Inflammatory macrophage treated with lipopolysaccharide for 1 hour (primary cell): ENCODE measurements around the gene L3MBTL4.
"Not testable (repeated sequence)": the region's sequence is repeated elsewhere in the genome, so short reads cannot be mapped to it uniquely, and the experiment has no call there.

ENCODE experiments used
- DNase-seq, 2 donors: peaks; one replicate each; pipeline ENCODE4 v3.0.0-alpha.2; 2020 to 2022

Gene L3MBTL4

DNA sequence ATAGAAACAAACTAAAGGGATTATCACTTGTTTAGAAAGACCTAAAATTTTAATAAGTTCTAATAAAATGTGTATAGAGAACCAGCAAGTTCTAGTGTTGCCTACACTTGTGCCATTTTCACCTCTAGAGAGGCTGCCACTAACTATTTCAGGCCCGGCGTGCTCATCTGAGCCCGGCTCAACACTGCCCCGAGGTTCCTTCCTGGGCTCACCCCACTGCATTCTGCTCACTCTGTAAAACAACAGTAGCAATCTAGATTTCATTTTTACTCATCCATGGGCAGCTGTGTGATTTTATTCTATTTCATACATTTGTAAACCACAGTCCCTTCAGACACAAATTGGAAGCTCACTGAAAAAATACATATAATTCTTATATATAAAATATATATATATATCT lies 253.2 kb downstream of the L3MBTL4 start:
- DNase-seq = no peak

DNA sequence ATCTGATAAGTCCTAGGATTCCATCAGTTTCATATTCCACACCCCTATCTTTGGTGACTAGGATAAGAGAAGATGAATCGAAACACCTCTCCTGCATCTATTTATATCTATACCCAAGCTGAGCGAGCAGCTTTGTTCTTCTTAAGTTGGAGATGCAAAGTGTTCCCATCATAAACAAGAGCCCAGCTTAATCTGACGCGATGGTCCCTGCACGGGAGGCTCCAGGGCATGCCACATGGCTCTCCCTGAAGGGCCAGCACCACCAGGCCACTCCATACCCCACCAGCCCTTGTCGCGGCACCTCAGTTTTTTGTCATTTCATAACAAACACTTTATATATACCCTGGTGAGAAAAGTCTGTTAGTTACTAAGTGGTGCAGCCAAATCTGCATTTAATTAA lies 255.3 kb downstream of the L3MBTL4 start:
- DNase-seq = no peak

DNA sequence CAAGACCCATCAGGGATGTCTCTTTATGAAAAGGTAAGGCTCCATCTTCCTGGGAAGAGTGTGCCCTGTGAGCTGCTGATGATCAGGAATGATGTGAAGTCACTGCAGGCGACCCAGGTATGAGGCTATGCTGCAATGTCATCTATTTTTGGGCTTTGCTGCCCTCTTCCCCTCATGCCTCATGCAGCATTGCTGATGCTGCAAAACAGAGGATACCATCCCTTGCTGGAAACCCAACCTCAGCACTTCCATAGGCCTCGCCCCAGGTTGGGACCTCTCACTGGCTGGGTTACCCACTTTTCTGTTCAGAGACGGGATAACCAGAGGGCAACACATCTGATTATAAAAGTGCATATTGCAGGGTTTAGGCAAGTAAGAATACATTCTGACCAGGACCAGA lies 255.8 kb downstream of the L3MBTL4 start:
- no peak for DNase-seq

DNA sequence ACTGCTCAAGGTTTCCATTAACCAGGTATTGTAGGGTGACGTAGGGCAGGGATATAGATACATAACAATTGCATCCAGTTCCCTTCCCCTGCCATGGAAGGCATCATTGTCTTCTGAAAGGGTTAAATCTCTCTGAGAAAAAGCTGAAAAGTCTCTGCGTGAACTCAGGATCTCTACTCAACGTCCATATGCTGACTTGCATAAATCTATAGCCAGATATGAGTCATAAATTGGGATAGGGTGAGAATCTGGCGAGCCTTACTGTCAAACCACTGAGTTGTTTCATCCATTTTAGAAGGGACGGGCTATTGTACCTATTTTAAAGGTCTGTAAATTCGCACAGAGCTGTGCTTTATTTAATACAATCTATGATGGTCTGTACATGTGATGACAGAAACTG lies 258.3 kb downstream of the L3MBTL4 start:
- no peak for DNase-seq

DNA sequence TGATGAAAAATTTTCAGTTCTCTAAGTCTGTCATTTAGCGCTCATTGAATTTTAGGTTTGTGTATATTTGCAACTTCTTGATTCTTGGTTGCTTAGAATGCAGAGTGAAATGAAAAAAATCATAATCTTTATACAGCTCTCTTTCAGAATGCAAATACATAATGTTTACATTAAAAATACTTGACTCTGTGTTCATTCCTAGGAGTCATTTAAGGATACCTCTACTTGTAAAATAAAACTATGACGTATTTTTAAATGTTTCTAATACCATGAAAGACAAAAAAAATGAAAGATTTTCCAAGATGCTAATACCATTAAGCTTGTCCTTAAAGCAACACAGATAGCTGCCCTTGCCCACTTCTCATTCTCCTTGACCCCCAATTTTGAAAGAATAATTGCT lies 259.0 kb downstream of the L3MBTL4 start:
- no peak for DNase-seq

DNA sequence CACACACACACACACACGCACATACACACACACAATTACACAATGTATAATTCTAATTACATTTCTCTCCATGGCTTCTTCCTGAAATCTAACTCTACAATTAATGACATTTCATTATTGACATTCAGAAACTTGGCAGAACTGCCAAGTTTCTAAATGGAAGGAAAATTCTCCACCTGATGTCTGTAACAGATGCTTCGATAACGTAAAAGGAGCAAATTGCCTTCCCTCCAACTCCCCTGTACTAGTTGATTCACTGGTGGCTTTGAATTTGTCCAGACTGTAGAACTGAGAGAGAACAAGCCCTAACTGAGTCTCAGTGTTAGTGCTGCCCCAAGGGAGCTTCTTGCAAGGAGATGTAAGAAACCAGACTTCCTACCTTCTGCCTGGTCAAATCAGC lies 264.3 kb downstream of the L3MBTL4 start:
- no peak for DNase-seq

DNA sequence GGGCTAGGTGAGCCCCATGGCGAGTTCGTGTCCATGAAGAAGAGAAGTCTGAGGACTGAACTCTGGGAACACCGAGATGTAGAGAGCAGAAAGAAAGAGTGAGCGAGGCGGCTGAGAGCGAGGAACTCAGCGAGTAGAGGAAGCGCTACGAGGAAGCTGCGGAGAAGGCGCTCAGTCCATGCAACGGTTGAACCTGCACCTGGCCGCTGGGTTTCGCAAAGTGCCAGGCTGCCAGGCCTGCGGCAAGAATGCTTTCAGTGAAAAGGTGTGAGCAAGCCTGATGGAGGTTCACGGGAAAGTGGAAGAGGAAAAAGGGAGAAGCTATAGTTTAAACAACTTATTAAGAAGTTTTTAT lies 268.4 kb downstream of the L3MBTL4 start:
- no peak for DNase-seq

DNA sequence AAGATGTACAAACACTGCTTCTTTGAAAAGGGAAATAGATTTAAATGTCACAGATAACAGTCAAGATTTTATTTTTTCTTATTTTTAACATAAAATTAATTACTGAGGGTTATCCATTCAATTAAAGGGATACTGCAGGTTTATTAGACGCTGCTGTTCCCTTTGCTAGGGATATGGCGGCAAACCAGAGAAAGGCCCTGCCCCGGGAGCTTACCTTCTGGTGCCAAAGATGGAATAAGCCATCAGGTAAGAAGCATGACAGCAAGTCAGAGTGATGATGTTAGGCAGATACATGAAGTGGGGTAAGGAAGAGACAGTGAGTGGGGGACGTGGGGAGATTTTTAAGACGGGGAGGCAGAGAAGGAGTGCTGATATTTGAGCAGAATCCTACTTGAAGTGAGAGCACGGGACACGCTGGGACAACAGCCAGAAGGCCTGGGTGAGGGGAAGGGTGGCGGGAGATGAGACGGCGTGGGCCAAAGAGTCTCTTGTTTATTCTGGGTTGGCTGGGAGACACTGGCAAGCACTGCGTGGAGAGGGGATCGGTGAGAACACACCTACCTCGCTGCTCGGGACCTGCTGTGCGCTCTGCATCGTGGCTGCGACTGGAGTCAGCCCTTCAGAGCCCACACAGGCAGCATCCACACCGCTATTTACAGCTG lies 268.9 kb downstream of the L3MBTL4 start:
- DNase-seq = no peak

DNA sequence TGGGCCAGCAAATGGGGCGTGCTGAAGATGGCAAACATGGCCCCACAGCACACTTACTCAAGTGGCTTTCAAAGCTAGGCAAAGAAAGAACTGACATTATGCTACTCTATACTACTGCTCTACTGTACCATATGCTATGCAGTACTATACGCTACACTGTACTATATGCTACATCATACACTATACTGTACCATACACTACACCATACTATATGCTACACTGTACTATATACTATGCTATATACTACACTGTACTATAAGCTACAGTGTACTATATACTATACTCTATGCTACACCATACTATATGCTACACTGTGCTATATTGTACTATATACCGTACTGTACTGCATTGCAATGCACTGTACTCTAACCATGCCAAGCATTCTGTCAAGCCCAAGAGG lies 275.7 kb downstream of the L3MBTL4 start:
- no peak for DNase-seq

DNA sequence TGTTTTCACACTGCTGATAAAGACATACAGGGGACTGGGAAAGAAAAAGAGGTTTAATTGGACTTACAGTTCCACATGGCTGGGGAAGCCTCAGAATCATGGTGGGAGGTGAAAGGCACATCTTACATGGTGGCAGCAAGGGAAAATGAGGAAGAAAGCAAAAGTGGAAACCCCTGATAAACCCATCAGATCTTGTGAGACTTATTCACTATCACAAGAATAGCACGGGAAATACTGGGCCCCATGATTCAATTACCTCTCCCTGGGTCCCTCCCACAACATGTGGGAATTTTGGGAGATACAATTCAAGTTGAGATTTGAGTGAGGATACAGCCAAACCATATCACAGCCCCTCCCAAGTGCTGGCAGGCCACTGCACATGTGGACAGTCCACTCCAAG lies 278.8 kb downstream of the L3MBTL4 start:
- DNase-seq = peak; percentile 16 to 62

DNA sequence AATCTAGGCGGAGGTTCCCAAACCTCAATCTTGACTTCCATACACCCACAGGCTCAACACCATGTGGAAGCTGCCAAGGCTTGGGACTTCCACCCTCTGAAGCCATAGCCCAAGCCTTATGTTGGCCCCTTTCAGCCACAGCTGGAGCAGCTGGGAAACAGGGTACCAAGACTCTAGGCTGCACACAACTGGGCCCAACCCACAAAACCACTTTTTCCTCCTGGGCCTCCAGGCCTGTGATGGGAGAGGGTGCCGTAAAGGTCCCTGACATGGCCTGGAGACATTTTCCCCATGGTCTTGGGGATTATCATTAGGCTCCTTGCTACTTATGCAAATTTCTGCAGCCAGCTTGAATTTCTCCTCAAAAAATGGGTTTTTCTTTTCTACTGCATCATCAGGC lies 279.7 kb downstream of the L3MBTL4 start:
- not testable (repeated sequence) for DNase-seq

DNA sequence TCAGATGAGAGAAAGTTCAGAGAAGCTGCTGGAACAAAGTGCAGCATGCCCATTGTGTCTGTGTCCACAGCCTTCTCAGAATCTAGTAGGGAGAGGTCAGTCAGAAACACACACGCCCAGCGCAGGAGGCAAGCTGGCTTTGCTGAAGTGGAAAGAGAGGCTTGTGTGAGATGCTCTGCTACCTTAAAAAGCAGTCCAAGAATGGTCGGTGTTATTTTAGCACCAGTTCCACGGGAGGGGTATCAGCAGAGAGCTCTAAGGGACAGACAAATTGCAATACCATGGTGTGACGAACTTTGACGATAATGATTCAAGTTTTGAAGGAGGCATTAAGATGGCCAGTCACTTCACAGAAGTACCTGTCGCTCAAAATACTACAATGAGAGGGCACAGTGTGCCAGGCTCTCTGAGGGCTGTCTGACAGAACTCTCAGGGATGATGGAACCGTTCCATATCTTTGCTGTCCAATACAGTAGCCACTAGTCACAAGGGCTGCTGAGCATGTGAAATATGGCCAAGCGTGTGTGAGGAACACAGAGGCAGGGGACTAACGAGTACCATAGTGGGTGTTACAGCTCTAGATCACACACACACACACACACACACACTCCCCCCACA lies 281.9 kb downstream of the L3MBTL4 start:
- DNase-seq = no peak

DNA sequence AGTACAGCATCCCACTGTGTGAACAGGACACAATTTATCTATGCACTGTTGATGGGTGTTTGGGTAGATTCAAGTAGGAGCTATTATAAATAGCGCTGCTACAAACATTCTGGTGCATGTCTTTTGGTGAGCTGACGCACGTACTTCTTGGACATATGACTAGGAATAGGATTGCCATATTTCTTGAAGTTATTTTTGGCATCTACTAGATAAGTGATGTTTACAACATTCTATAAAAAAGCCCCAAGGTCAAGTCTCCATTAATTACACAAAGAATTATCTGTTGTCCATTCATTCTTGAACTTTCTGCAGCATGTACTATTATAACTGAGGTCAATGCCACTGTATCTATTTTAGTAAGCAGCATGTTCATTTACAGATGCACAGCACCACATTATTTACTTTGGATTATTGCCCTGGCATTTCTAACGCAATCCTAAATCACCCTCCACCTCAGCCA lies 293.9 kb downstream of the L3MBTL4 start:
- DNase-seq = no peak

DNA sequence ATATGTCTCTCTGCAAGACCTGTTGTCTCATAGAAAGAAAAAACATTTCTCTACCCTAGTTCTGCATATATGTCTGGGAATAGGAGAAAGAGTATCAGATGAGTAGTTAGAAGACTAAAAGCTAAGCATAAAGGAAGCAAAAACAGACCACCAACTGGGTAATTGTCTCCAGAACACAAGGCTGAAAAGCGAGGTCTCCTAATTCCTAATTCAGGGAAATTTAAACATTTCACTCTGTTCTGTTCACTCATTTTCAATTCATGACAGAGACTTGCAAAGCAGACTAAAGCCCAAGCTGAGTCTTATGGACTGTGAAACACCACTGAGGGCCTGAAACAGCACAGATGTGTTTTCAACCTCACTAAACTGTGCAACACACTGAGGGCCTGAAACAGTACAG lies 294.9 kb downstream of the L3MBTL4 start:
- no peak for DNase-seq

DNA sequence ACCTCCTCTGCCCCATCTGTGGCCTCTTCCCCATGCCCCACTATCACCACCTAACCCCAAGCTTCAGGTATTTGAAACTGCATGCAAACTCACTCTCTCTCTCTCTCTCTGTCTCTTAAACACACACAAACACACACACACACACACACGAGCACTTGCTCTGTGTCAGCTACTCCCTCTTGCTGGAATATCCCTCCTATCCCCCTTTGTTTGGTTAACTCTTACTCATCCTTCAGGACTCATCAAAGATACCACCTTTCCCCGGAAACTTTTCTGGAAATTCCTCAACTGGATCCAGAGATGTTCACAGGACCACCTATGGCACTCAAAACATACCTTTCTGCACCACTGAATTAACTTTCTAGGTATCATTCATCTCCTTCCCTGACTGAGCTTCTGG lies 296.6 kb downstream of the L3MBTL4 start:
- DNase-seq = no peak

DNA sequence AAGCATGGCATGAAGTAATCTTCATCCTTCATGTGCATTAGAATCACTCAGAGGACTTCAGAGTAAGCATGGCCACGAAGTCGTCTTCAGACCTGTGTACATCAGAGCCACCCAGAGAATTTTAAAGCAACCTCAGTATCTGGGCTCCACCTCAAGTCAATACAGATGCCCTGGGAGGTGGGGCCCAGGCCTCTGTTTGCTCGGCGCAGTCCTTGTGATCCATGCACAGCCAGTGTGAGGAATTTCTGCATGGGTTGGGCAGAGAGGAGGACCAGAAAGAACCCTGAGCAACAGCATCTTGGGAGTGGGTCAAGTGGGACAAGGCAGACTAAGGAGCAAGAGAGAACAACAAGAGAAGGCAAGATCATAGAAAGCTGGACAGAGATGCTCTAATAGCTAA lies 299.0 kb downstream of the L3MBTL4 start:
- no peak for DNase-seq

DNA sequence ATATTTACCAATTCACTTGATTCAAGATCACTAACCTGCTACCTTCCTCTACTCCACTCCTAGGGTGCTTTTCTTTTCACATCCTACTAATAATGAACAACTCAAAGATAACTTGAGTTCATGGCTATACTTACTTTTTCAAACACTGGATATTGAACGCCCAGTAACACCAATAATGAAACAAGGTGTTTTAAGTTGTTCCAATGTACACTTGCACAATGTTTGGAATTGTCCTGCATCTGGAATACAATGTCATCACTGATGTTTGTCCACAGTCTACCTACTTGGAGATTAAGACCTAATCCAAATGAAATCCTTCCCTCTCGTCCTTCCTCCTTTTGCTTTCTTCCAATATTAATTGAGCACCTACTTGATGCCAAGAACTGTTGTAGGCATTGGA lies 301.1 kb downstream of the L3MBTL4 start:
- no peak for DNase-seq

DNA sequence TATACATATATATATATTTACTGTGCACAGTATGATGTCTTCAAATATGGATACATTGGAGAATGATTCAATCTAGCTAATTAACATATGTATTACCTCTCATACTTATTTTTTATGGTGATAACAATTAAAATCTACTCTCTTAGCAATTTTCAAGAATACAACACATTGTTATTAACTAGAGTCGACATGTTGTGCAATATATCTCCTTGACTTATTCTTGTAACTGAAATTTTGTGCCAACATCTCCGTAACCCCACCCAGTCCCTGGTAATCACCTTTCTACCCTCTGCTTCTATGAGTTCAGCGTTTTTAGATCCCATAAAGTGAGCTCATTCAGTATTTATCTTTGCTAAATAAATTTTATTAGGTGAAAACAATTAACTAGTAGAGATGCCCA lies 303.0 kb downstream of the L3MBTL4 start:
- no peak for DNase-seq

DNA sequence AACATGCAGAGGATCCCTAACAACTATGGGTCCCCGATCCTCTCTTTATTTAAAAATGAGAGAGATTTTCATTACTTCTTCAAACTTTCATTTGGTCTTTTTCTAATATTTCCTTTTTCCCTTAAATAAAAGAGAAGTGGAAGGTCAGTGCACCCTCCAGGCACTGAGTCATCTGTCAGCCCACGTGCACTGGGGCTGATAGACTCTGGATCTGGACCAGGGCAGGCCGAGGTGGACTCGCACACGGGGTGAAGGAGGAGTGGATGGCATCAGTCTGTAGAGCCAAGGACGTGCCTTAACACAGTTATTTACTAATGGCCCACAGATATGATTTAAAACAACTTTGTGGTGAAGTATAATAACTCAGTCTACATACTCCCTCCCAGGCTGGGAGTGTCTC lies 305.0 kb downstream of the L3MBTL4 start:
- peak; percentile 16 to 36 for DNase-seq

DNA sequence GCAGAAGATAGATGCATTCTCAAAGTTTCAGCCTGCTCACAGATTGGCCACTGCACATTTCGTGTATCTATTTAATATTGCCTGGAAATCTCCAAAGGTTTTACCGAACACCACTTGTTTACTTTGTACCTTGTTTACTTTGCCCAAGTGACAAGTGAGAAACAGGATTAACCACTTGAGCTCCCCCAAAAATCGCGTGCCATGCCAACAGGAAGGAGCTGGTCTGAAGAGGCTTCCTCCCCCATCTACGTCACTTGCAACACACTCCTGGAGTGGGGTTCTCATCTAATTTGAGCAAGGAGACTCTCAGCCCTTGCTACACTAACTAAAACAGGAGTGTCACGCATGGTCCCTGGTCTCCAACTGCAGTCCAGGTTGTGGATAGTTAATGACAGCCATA lies 306.9 kb downstream of the L3MBTL4 start:
- no peak for DNase-seq

DNA sequence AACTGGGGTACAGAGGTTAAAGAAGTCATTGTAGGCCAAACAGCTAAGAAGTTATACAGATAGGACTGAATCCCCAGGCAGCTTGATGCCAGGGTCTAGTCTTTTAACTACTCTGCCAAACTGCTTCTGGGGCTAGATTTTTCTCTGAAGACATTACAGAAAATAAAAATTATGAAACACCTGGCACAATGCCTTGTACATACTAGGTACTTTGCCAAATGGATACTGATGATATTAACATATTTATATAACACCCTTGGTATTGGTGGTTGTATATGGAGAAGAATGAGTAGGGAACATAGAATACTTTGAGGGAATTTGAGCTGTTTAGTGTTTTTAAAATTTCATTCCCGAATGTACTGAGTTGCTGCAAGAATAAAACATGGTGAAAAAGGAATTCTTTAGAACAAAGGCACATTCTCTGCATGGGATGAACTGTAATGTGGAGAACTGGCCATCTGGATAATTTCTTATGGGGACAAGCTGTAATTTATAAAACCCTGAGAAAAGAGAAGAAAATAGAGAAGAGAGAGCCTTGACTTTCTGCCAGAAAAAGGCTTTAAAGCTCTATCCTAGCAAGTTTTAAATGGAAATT lies 308.5 kb downstream of the L3MBTL4 start:
- no peak for DNase-seq

DNA sequence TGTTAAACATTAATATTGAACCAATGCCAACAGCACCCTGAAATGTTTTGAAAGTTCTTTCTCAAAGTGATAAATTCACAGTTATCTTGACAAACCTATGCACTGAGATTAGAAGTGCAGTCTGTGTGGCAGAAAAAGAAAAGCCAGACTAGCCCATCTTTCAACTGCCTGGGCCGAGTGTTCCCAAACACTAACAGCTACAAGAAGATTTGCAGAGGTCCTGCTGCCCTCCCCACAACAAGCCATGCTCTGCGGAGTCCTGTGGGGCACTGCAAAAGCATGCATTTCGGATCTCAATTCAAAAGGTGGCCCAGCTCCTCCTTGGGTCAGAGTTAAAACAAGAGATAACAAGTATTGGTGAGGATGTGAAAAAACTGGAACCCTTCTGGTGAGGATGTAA lies 311.0 kb downstream of the L3MBTL4 start:
- no peak for DNase-seq

DNA sequence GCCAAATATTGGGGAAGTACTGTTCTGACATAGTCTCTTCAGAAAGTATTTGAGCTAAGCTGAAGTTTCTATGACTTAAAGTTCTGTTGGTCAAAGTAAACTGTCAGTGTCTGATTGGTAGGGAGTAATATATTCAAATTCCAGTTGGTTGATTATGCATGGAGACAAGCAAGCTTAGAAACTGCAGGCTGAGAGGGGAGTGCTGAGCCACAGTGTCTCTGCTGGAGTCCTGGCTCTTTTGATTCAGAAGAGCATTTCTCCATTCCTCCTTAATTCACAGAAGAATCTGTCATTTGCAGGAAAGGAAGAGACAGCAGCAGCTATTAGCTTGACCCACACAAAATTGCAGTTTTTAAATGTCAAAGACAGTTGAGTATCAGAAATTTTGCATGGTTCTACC lies 318.0 kb downstream of the L3MBTL4 start:
- DNase-seq = no peak

DNA sequence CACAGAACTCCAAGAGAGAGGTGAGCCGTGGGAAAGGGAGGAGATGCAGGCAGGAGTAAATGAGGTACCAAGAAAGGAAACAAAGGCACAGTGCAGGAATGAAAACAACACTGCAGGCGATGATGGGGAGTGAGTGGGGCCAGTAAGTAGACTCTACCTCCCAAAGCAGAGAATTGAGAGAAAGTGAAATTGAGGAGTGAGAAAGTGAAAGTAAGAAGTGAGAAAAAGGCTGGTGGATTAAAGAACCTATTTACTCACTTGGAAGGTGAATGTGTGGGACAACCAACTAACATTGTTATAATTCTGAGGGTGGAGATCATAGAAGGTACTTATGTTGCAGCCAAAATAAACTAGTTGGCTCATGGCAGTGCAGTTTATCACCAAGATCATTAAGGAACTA lies 326.3 kb downstream of the L3MBTL4 start:
- DNase-seq = no peak

DNA sequence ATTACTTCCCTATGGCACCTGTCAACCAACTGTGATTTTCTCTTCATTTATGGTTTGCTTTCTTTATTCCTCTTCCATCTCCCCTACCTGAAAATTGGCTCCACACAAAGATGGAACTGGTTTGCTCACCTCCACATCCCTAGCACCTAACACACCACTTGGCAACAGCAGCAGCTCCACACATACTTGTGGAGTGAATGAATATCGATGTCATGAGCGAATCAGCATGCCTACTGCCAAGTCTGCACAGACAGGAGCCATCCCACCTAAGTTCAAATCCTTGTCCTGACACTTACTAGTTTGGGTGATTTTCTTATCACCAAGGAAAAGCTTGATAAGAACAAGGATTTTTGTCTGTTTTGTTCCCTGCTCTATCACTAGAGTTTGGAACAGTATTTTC lies 328.0 kb downstream of the L3MBTL4 start:
- DNase-seq = no peak
